Neural progenitor cell (in vitro differentiated cells): ENCODE measurements around the gene KDSR. TPM values are rescaled to one million over a fixed set of nuclear protein-coding genes. Genes with fewer than 3 reads are reported as not detected.

ENCODE experiments used
- DNase-seq: peaks from one replicate; pipeline ENCODE4 v3.0.0-alpha.2; 2016; ENCODE audit warnings: low spot score
- H2AFZ ChIP-seq: fragments of 200-600 bp; sonication (generic); replicated peaks from 2 replicates; pipeline ENCODE4 v1.6.1; 2016; ENCODE audit warnings: antibody characterized with exemption
- H3F3A ChIP-seq: fragments of 200-600 bp; sonication (generic); 2 replicates; pipeline ENCODE4 v1.6.1; 2016; ENCODE audit warnings: antibody characterized with exemption, low read depth
- H3K27ac ChIP-seq: fragments of 200-600 bp; sonication (generic); 2 replicates; pipeline ENCODE4 v1.5.1; 2016; ENCODE audit warnings: mild to moderate bottlenecking
- H3K27me3 ChIP-seq: fragments of 200-600 bp; sonication (generic); 2 replicates; pipeline ENCODE4 v1.6.1; 2016; ENCODE audit warnings: mild to moderate bottlenecking, moderate library complexity
- H3K36me3 ChIP-seq: fragments of 200-600 bp; sonication (generic); 2 replicates; pipeline ENCODE4 v1.5.1; 2016
- H3K4me1 ChIP-seq: fragments of 200-600 bp; sonication (generic); 2 replicates; pipeline ENCODE4 v1.6.1; 2016; ENCODE audit warnings: mixed run types
- H3K4me2 ChIP-seq: fragments of 200-600 bp; sonication (generic); 2 replicates; pipeline ENCODE4 v1.6.1; 2016
- H3K4me3 ChIP-seq: fragments of 200-600 bp; sonication (generic); 2 replicates; pipeline ENCODE4 v1.5.1; 2016
- H3K79me2 ChIP-seq: fragments of 200-600 bp; sonication (generic); 2 replicates; pipeline ENCODE4 v1.6.1; 2016; ENCODE audit warnings: low read depth
- H3K9ac ChIP-seq: fragments of 200-600 bp; sonication (generic); 2 replicates; pipeline ENCODE4 v1.6.1; 2016
- H3K9me3 ChIP-seq: fragments of 200-600 bp; sonication (generic); 2 replicates; pipeline ENCODE4 v1.5.1; 2016; ENCODE audit warnings: low read depth
- H4K20me1 ChIP-seq: fragments of 200-600 bp; sonication (generic); 2 replicates; pipeline ENCODE4 v1.6.1; 2016; ENCODE audit warnings: low read depth
- H3K27ac Mint-ChIP-seq: 3 replicates; pipeline ENCODE4 v1.8.0; 2021; ENCODE audit warnings: mixed read lengths
- H3K27me3 Mint-ChIP-seq: 2 replicates; pipeline ENCODE4 v1.8.0; 2022; ENCODE audit warnings: low read depth, mild to moderate bottlenecking, inconsistent platforms, moderate library complexity, mixed read lengths; ENCODE audit not compliant: insufficient read depth
- H3K36me3 Mint-ChIP-seq: 3 replicates; pipeline ENCODE4 v1.8.0; 2021; ENCODE audit warnings: mixed read lengths
- H3K4me1 Mint-ChIP-seq: 3 replicates; pipeline ENCODE4 v1.8.0; 2021; ENCODE audit warnings: mixed read lengths
- H3K4me3 Mint-ChIP-seq: 3 replicates; pipeline ENCODE4 v1.8.0; 2021; ENCODE audit warnings: mild to moderate bottlenecking, moderate library complexity, mixed read lengths
- H3K9me3 Mint-ChIP-seq: 3 replicates; pipeline ENCODE4 v1.8.0; 2020; ENCODE audit warnings: mixed read lengths
- EZH2 ChIP-seq: fragments of 200-600 bp; sonication (generic); IDR thresholded peaks from 2 replicates; pipeline ENCODE4 v1.6.1; 2017; ENCODE audit warnings: antibody characterized with exemption, mild to moderate bottlenecking, moderate library complexity
- EZH2phosphoT487 ChIP-seq: fragments of 200-600 bp; sonication (generic); IDR thresholded peaks from 2 replicates; pipeline ENCODE4 v1.6.1; 2017; ENCODE audit warnings: antibody characterized with exemption
- total RNA-seq: library from RNA; depleted of rRNA; stranded (reverse); fragments of >200 nt; gene quantifications from 2 replicates; pipeline ENCODE4 v1.2.3, GENCODE V29; 2015; ENCODE audit warnings: low replicate concordance
- TF ChIP-seq, protein P1 (sequence below): fragments of 200-600 bp; sonication (generic); IDR thresholded peaks from 2 replicates; pipeline ENCODE4 v1.5.1; 2017; ENCODE audit warnings: antibody characterized with exemption, mild to moderate bottlenecking

KDSR gene
- total RNA-seq, 1 donor from 2014 or later, result 20.6 TPM

DNA sequence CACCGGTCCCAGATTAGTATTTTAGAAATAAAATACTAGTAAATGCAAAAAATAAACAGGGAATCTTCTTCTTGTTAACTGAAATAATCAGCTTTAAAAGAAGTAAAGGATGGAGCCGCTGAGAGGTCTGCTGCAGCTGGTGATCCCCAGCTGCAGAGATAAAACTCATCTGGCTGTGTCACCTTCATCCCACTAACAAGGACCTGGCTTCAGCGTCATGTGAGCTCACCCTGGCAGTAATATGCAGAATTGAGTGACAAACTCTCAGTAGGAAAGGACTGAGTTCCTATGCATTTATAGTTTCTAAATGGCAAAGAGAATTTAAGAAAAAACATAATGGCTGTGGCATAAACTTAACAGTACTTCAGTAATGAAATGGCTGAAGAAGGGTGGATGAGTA is 27.9 kb upstream of the KDSR start:
- Histone ChIP-seq H4K20me1 (peaks cover 3% of the 10 kb centered on the region), H3K27ac (no peak overlapping the region), H3F3A (no peaks in the 10 kb centered on the region), H3K9ac (no peak overlapping the region), H3K9me3 (no peaks in the 10 kb centered on the region), H3K79me2 (no peaks in the 10 kb centered on the region), H3K4me2 (no peak overlapping the region), H3K27me3 (no peaks in the 10 kb centered on the region), H3K36me3 (peaks cover 32% of the 10 kb centered on the region), H3K4me3 (no peak overlapping the region), H2AFZ (no peak overlapping the region), H3K4me1 (no peaks in the 10 kb centered on the region)
- Mint-ChIP-seq H3K36me3 (peaks cover 14% of the 10 kb centered on the region), H3K27me3 (no peaks in the 10 kb centered on the region), H3K27ac (no peak overlapping the region), H3K4me1 (no peaks in the 10 kb centered on the region), H3K9me3 (no peaks in the 10 kb centered on the region), H3K4me3 (no peak overlapping the region)
- no peak for DNase-seq
- no peak for TF ChIP-seq EZH2phosphoT487
- TF ChIP-seq, protein P1, sequence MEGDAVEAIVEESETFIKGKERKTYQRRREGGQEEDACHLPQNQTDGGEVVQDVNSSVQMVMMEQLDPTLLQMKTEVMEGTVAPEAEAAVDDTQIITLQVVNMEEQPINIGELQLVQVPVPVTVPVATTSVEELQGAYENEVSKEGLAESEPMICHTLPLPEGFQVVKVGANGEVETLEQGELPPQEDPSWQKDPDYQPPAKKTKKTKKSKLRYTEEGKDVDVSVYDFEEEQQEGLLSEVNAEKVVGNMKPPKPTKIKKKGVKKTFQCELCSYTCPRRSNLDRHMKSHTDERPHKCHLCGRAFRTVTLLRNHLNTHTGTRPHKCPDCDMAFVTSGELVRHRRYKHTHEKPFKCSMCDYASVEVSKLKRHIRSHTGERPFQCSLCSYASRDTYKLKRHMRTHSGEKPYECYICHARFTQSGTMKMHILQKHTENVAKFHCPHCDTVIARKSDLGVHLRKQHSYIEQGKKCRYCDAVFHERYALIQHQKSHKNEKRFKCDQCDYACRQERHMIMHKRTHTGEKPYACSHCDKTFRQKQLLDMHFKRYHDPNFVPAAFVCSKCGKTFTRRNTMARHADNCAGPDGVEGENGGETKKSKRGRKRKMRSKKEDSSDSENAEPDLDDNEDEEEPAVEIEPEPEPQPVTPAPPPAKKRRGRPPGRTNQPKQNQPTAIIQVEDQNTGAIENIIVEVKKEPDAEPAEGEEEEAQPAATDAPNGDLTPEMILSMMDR, result no peak
- TF ChIP-seq EZH2, result no peak

DNA sequence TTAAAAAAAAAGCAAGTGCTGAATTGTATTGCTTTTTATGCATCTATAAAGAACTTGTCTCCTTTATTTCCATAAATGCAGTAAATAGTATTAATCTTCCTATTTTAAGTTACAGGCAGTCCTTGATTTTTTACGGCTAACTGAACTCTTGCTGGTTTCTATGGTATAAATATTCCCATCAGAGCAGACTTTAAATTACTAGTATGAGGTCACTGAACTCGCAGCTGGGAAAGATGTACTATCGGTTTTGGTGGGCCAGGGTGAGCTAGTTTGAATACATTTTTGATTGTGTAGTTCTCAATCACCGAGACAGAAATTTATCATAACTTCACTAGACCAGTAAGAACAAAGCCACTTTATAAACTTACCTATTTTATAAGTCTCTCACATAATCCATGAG is 20.9 kb upstream of the KDSR start:
- H3K27me3 Mint-ChIP-seq, result peaks cover 2% of the 10 kb centered on the region
- DNase-seq, result no peak
- Histone ChIP-seq H3K4me1 (no peaks in the 10 kb centered on the region), H3F3A (no peaks in the 10 kb centered on the region), H3K27ac (no peak overlapping the region), H3K9ac (no peak overlapping the region), H3K4me2 (no peak overlapping the region), H3K4me3 (no peak overlapping the region), H4K20me1 (peaks cover 3% of the 10 kb centered on the region), H2AFZ (no peak overlapping the region), H3K79me2 (no peaks in the 10 kb centered on the region), H3K9me3 (no peaks in the 10 kb centered on the region), H3K36me3 (peaks cover 9% of the 10 kb centered on the region), H3K27me3 (no peaks in the 10 kb centered on the region)
- no peak overlapping the region for H3K27ac Mint-ChIP-seq
- peaks cover 7% of the 10 kb centered on the region for H3K36me3 Mint-ChIP-seq
- no peaks in the 10 kb centered on the region for H3K9me3 Mint-ChIP-seq
- no peak overlapping the region for H3K4me3 Mint-ChIP-seq
- H3K4me1 Mint-ChIP-seq, result no peaks in the 10 kb centered on the region
- TF ChIP-seq, protein P1, result no peak
- TF ChIP-seq EZH2 (no peak), EZH2phosphoT487 (no peak)

DNA sequence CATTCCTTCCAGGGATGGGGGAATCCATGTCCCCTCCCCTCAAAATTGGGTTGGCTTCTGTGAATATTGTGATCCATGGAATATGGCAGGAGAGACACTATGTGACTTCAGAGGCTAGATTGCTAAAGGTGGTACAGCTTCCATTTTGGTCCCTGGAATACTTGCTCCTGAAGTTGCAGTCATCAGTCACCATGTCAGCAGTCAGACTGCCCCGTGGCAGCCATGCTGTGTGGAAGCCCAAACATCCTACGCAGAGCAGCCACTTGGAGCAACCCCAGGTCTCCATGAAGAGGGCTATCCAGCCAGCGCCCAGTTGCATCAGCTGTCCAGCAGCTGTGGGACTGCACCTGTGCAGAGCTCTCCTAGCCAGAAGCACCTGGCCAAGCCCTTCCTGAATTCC is 15.8 kb upstream of the KDSR start:
- Histone ChIP-seq H3K79me2 (no peaks in the 10 kb centered on the region), H2AFZ (no peak overlapping the region), H4K20me1 (no peaks in the 10 kb centered on the region), H3K4me3 (no peak overlapping the region), H3F3A (no peaks in the 10 kb centered on the region), H3K9me3 (no peaks in the 10 kb centered on the region), H3K36me3 (no peaks in the 10 kb centered on the region), H3K4me1 (no peaks in the 10 kb centered on the region), H3K9ac (no peak overlapping the region), H3K27ac (no peak overlapping the region), H3K27me3 (no peaks in the 10 kb centered on the region), H3K4me2 (no peak overlapping the region)
- Mint-ChIP-seq H3K4me1 (no peaks in the 10 kb centered on the region), H3K27me3 (peaks cover 9% of the 10 kb centered on the region), H3K4me3 (no peak overlapping the region), H3K9me3 (no peaks in the 10 kb centered on the region), H3K27ac (no peak overlapping the region), H3K36me3 (peaks cover 6% of the 10 kb centered on the region)
- TF ChIP-seq EZH2 (no peak), EZH2phosphoT487 (no peak)
- TF ChIP-seq, protein P1, result no peak
- DNase-seq, result no peak

DNA sequence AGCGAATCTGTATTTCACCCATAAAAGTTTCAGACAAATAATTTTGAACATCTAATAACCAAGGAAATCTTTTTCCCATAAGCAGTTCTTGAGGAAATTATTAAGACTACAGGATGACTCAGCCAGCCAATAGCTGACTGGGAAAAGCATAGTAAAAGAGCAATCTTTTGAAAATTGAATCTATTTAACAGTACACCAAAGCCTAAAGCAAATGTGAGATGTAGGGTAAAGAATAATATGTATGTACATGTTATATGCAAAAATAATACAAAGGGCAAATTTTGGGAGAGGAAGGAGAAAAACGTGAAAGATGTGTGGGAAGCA is 12.6 kb upstream of the KDSR start:
- Mint-ChIP-seq H3K27ac (no peak overlapping the region), H3K4me3 (no peak overlapping the region)

More for the DNA sequence above, 12.6 kb upstream of the KDSR start:
- Histone ChIP-seq H3K79me2 (no peaks in the 10 kb centered on the region), H3K27me3 (no peaks in the 10 kb centered on the region), H3K4me1 (no peaks in the 10 kb centered on the region), H3K27ac (no peak overlapping the region), H3K9ac (no peak overlapping the region), H3K4me3 (no peak overlapping the region), H4K20me1 (no peaks in the 10 kb centered on the region), H3K36me3 (no peaks in the 10 kb centered on the region), H3F3A (no peaks in the 10 kb centered on the region), H3K4me2 (no peak overlapping the region), H2AFZ (no peak overlapping the region), H3K9me3 (no peaks in the 10 kb centered on the region)
- Mint-ChIP-seq H3K9me3 (peaks cover 5% of the 10 kb centered on the region), H3K36me3 (peaks cover 6% of the 10 kb centered on the region), H3K4me1 (no peaks in the 10 kb centered on the region), H3K27me3 (peaks cover 9% of the 10 kb centered on the region)
- TF ChIP-seq EZH2phosphoT487, result no peak
- TF ChIP-seq, protein P1, result no peak
- no peak for TF ChIP-seq EZH2
- no peak for DNase-seq
